ENCODE data around the gene KCND3.

GRCh38 chr1:111938536-111938935 is 50.9 kb downstream of the KCND3 start:
- TF ChIP-seq CTCF (optimal IDR thresholded peaks at IDR 0.05 in 1 of 3, IDR thresholded peaks at IDR 0.05 in 1 of 3, conservative IDR thresholded peaks at IDR 0.05 in 1 of 3; ENCODE audit: extremely low read depth in 1 of 3, insufficient read depth in 2 of 3, low read length in 3 of 3) (no peak), EZH2 (IDR thresholded peaks at IDR 0.05; ENCODE audit: low read length) (no peak)

All from keratinocyte (primary cell).